Hypothalamus (tissue), 51 donors: ENCODE measurements around the gene SLC38A5.
"Not testable (repeated sequence)": the region's sequence is repeated elsewhere in the genome, so short reads cannot be mapped to it uniquely, and the experiment has no call there.

ENCODE experiments used
- DNase-seq, 51 donors: peaks; one replicate each; lab custom pipeline; 2025; lab: John Stamatoyannopoulos, UW

The SLC38A5 gene

GRCh38 chrX:48470110-48470832, at the start of gene SLC38A5:
TSS of gene SLC38A5 (minus strand) at chrX:48470260. CDS start at chrX:48467924, 2,336 bp downstream.
- DNase-seq: no peak

DNA sequence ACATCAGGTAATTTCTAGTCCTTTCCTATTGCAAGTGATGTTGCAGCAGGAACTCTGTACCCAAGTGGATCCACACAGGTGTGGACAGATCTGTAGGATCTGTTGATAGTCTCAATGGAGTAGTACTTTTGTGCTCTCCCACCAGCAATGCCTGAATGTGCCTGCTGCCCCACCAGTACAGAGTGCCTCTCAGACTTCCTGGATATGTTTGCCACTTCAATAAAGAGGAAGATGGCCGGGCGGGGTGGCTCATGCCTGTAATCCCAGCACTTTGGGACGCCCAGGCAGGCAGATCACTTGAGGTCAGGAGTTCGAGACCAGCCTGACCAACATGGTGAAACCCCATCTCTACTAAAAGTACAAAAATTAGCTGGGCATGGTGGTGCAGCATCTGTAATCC, 49.4 kb upstream of the SLC38A5 start:
- not testable (repeated sequence) for DNase-seq

- no peak for DNase-seq
Observed at GRCh38 chrX:48516987-48517386, 46.9 kb upstream of the SLC38A5 start.

DNA sequence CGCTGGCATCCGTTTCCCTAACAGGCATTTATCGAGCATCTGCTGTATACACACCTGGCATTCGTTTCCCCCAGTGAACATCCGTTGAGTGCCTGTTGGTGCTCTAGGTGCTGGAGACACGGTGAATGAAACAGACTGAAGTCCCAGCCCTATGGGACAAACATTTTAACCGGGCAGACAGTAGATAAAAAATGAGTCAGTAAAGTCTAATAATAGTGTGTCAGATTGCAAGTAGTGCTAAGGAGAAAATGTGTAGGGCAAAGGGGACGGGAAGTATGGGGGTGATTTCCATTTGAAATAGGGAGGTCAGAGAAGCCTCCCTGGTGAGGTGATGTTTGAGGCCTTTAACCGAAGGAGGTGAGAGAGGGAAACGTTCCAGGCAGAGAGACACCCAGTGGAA, 46.2 kb upstream of the SLC38A5 start:
- no peak for DNase-seq

GRCh38 chrX:48515842-48516241, 45.8 kb upstream of the SLC38A5 start:
- no peak for DNase-seq

- DNase-seq: no peak
Observed at GRCh38 chrX:48514868-48515460, 44.9 kb upstream of the SLC38A5 start.

DNA sequence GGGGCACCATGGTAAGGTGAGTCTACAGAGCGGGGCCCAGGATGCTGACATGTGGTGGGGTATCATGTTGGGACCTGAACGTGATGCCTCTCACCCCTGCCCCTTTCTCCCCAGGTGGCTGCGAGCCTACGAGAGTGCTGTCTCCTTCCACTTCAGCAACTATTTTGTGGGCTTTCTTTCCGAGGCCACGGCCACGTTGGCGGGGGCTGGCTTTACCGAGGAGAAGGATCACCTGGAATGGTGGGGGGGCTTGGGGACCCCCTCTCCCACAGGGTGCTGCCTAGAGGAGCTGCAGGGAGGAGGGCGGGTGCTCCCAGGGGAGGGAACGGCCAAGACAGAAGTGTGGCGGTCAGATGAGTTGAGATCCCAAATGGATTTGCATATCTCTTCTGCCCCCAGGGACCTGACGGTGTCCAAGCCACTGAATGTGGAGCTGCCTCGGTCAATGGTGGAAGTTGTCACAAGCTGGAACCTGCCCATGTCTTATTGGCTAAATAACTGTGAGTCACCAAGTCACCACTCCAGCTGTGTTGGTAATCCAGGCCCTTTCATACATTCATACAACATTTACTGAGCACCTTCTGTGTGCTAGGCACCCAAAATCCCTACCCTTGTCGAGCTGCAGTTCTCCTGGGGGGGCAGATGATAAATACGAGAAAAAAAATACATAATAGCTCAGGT, 44.2 kb upstream of the SLC38A5 start:
- no peak for DNase-seq

DNA sequence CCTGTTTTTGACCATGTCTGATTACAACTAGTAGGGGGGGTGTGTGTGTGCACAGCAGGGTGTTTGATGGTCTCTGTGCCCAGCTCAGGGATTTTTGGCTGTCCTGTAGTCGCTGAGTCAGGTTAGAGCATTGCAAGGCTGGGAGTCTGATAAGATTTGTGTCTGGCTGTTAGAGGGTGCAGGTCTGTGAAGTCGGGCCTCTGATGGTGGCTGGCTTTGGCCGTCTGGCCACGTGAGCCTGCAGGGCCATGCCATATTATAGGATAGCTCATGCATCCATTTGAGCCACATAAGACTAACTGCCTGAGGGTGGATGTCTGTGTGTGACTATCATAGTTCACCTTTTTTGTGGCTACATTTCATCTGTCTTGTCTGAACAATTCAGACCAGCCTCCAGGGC, 43.6 kb upstream of the SLC38A5 start:
- no peak for DNase-seq

- no peak for DNase-seq
Observed at GRCh38 chrX:48512371-48512935, 42.4 kb upstream of the SLC38A5 start.

- no peak for DNase-seq
Observed at GRCh38 chrX:48511560-48511959, 41.5 kb upstream of the SLC38A5 start.

GRCh38 chrX:48509619-48510018, 39.6 kb upstream of the SLC38A5 start:
- DNase-seq: peak in 2 of 51 donors; percentile 2

DNA sequence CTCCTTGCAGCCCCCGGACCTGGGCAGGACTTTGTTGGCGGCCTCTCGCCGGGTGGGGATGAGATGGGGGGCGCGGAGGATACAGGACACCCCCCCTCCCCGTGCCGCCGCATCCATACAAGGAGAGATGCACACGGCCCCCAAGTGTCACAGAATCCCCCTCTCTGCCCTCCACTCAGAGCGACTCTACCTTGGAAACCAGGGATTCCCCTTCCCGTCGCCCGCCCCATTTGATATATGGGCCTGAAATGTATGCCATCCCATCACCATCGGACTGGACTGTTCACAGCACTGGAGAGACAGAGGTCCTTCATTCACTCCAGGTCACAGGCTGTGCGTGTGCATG, 39.2 kb upstream of the SLC38A5 start:
- peak in 3 of 51 donors; percentile 1 to 7 (median 2) for DNase-seq

GRCh38 chrX:48508400-48509244, 38.6 kb upstream of the SLC38A5 start, which contains the start of gene PORCN:
TSS of gene PORCN (plus strand) at chrX:48508992. CDS start at chrX:48509821, 829 bp downstream.
- peak; percentile 2 to 82 (median 58) for DNase-seq

GRCh38 chrX:48507246-48507645, 37.2 kb upstream of the SLC38A5 start:
- no peak for DNase-seq

GRCh38 chrX:48505481-48505880, 35.4 kb upstream of the SLC38A5 start:
- DNase-seq: no peak

- DNase-seq: no peak
Observed at GRCh38 chrX:48504261-48504660, 34.2 kb upstream of the SLC38A5 start.

DNA sequence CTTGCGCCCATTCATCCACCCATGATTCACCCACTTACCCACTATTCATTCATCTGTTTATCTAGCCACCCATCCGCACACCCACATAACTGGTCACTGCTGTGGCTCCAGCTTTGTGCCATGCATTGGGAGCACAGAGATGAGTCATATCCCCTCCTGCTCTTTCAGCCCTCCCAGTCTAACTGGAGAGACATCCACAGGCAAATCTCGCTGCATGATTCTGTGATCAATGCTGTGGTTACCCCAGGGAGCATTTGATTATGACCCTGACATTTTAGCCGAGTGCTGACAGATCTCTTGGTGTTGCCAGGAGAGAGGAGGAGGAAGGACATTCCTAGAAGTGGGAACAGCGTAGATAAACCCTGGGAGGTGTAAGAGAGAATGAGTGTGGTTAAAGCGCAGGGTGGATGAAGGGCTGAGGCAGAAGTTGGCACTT, 28.3 kb upstream of the SLC38A5 start:
- no peak for DNase-seq

- no peak for DNase-seq
Observed at GRCh38 chrX:48497871-48498270, 27.8 kb upstream of the SLC38A5 start.

DNA sequence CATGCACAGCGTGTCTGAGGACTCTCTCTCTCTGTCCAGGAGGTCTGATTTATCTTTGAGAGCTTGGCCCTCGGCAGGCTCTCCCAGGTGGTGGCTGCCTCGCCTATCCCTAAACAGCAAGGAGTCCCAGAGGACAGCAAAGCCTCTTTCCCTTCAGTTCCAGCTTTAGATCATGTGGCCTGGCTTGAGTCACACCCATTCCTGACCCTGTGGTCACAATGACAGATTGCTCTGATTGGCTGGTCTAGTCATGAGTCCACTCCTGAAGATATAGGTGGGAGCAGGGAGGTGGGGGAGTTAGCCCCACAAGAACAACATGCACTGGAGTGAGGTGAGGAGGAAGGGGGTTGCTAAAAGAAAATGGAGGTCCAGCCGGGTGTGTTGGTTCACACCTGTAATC, 26.6 kb upstream of the SLC38A5 start:
- no peak for DNase-seq

GRCh38 chrX:48493890-48494364, 23.9 kb upstream of the SLC38A5 start:
- peak in 32 of 51 donors; percentile 0 to 65 (median 16) for DNase-seq
